CD14-positive monocyte (primary cell): ENCODE data around the gene PCDHGC5. TPM values are rescaled to one million over a fixed set of nuclear protein-coding genes. Genes with fewer than 3 reads are reported as not detected.

Experiments used
- DNase-seq, 3 donors: peaks; one replicate each; pipeline ENCODE4 v3.0.0-alpha.2; 2011 to 2022
- H2AFZ ChIP-seq: 2 replicates; pipeline ENCODE4 v1.6.0; 2012; ENCODE audit warnings: mild to moderate bottlenecking, low read depth, low read length, inconsistent platforms; ENCODE audit not compliant: insufficient read depth, poor library complexity, severe bottlenecking
- H3K27ac ChIP-seq, 2 donors: 1 replicate in 1 of 2; 2 replicates in 1 of 2; pipeline ENCODE4 v1.5.1; 2012 to 2013; ENCODE audit warnings: low read length in 2 of 2, control low read depth in 1 of 2, inconsistent platforms in 1 of 2, low read depth in 1 of 2, mild to moderate bottlenecking in 1 of 2
- H3K27me3 ChIP-seq, 2 donors: one replicate each; pipeline versions ENCODE4 v1.6.0 to v1.6.1; 2011 to 2013; ENCODE audit warnings: low read length in 2 of 2; ENCODE audit not compliant: control insufficient read depth in 2 of 2, insufficient read depth in 2 of 2
- H3K36me3 ChIP-seq, 2 donors: replicated peaks in 1 of 2; 1 replicate in 1 of 2; 2 replicates in 1 of 2; pipeline versions ENCODE4 v1.5.1 to v1.6.1; 2012 to 2013; ENCODE audit warnings: low read length in 2 of 2, control low read depth in 1 of 2, inconsistent platforms in 1 of 2, mild to moderate bottlenecking in 1 of 2; ENCODE audit not compliant: insufficient read depth in 2 of 2, control insufficient read depth in 1 of 2
- H3K4me1 ChIP-seq, 2 donors: 1 replicate in 1 of 2; 2 replicates in 1 of 2; pipeline versions ENCODE4 v1.5.1 to v1.6.1; 2012 to 2013; ENCODE audit warnings: low read length in 2 of 2, control low read depth in 1 of 2, inconsistent platforms in 1 of 2, mild to moderate bottlenecking in 1 of 2, moderate library complexity in 1 of 2; ENCODE audit not compliant: insufficient read depth in 2 of 2, control insufficient read depth in 1 of 2
- H3K4me2 ChIP-seq: replicated peaks from 2 replicates; pipeline ENCODE3; 2012; ENCODE audit warnings: low read length, moderate library complexity, mild to moderate bottlenecking; ENCODE audit not compliant: poor library complexity, severe bottlenecking; ENCODE audit errors: extremely low read depth
- H3K4me3 ChIP-seq, 3 experiments: fragments of 200-600 bp in 1 of 3; sonication (generic) in 1 of 3; replicated peaks in 1 of 3; 1 replicate in 2 of 3; 2 replicates in 1 of 3; pipeline ENCODE4 v1.5.1; 2011 to 2013; ENCODE audit warnings: low read length in 3 of 3, mild to moderate bottlenecking in 3 of 3, control low read depth in 2 of 3, low read depth in 2 of 3, inconsistent platforms in 1 of 3, moderate library complexity in 1 of 3
- H3K79me2 ChIP-seq: 2 replicates; pipeline ENCODE4 v1.6.0; 2012; ENCODE audit warnings: mild to moderate bottlenecking, control low read depth, inconsistent platforms, low read length, moderate library complexity; ENCODE audit not compliant: insufficient read depth
- H3K9ac ChIP-seq: 2 replicates; pipeline ENCODE4 v1.6.0; 2017; ENCODE audit warnings: low read length, mild to moderate bottlenecking; ENCODE audit not compliant: insufficient read depth, poor library complexity, severe bottlenecking
- H3K9me3 ChIP-seq, 2 donors: replicated peaks in 1 of 2; 1 replicate in 1 of 2; 2 replicates in 1 of 2; pipeline versions ENCODE4 v1.5.1 to v1.6.1; 2012 to 2013; ENCODE audit warnings: low read length in 2 of 2, control low read depth in 1 of 2; ENCODE audit not compliant: control insufficient read depth in 1 of 2, insufficient read depth in 1 of 2
- H4K20me1 ChIP-seq: 2 replicates; pipeline ENCODE4 v1.6.0; 2012; ENCODE audit warnings: mild to moderate bottlenecking, low read length, control low read depth, moderate library complexity; ENCODE audit not compliant: insufficient read depth
- H3K27ac Mint-ChIP-seq, 7 donors: one replicate each; pipeline ENCODE4 v1.8.0; 2020; ENCODE audit warnings: mild to moderate bottlenecking in 7 of 7, mixed read lengths in 7 of 7, moderate library complexity in 6 of 7, inconsistent platforms in 2 of 7
- H3K27me3 Mint-ChIP-seq, 3 donors: one replicate each; pipeline ENCODE4 v1.8.0; 2021 to 2022; ENCODE audit warnings: low read depth in 3 of 3, mild to moderate bottlenecking in 3 of 3, mixed read lengths in 3 of 3, moderate library complexity in 3 of 3, inconsistent platforms in 1 of 3
- H3K36me3 Mint-ChIP-seq, 2 donors: one replicate each; pipeline ENCODE4 v1.8.0; 2020; ENCODE audit warnings: mixed read lengths in 2 of 2, inconsistent platforms in 1 of 2, mild to moderate bottlenecking in 1 of 2
- H3K4me1 Mint-ChIP-seq: one replicate; pipeline ENCODE4 v1.8.0; 2020; ENCODE audit warnings: mild to moderate bottlenecking, mixed read lengths
- H3K4me3 Mint-ChIP-seq, 2 donors: one replicate each; pipeline ENCODE4 v1.8.0; 2020; ENCODE audit warnings: mild to moderate bottlenecking in 2 of 2, mixed read lengths in 2 of 2, moderate library complexity in 1 of 2
- H3K9me3 Mint-ChIP-seq, 7 donors: one replicate each; pipeline ENCODE4 v1.8.0; 2020 to 2022; ENCODE audit warnings: mixed read lengths in 7 of 7, mild to moderate bottlenecking in 6 of 7, moderate library complexity in 6 of 7, inconsistent platforms in 2 of 7
- CTCF ChIP-seq: fragments of 200-600 bp; IDR thresholded peaks from one replicate; pipeline ENCODE4 v1.8.0; 2022; ENCODE audit warnings: antibody characterized with exemption, mild to moderate bottlenecking
- WGBS: methylation state at CpG from one replicate; pipeline ENCODE4 v1.1.5; 2013; ENCODE audit warnings: missing lambda C conversion rate; ENCODE audit not compliant: insufficient coverage; 5-methylcytosine and 5-hydroxymethylcytosine counted together
- intact Hi-C, 2 donors: fragments of 100-400 bp; cut with micrococcal nuclease; formaldehyde crosslinking; loops; one replicate each; pipeline versions ENCODE4 v1.15.0 to v1.15.1; 2023
- polyA plus RNA-seq, 3 donors: library from polyadenylated mRNA; depleted of rRNA in 1 of 3; unstranded in 2 of 3; stranded (reverse) in 1 of 3; fragments of 300-500 nt in 2 of 3; fragments of >200 nt in 1 of 3; fragmentation: Illumina TruSeq in 2 of 3; gene quantifications; 1 replicate in 2 of 3; 2 replicates in 1 of 3; pipeline ENCODE4 v1.2.3, GENCODE V29; 2012 to 2021

PCDHGC5 gene
- polyA plus RNA-seq, 3 donors: not detected

- peaks cover 32% of the 10 kb centered on the region for H3K4me1 Mint-ChIP-seq
- Histone ChIP-seq H3K79me2 (no peaks in the 10 kb centered on the region), H3K9me3 (no peaks in the 10 kb centered on the region), H2AFZ (no peak overlapping the region), H3K27ac (no peak overlapping the region), H3K9ac (no peak overlapping the region), H3K4me3 (peak overlapping the region in 1 of 3 experiments; percentile 34), H3K4me1 (peaks cover 29 to 35% of the 10 kb centered on the region in 2 donors), H4K20me1 (peaks cover 14% of the 10 kb centered on the region), H3K4me2 (peak overlapping the region; percentile 54), H3K36me3 (no peaks in the 10 kb centered on the region), H3K27me3 (peaks cover 0 to 10% of the 10 kb centered on the region in 2 donors)
- DNase-seq: peak; percentile 27 to 66 (median 50)
- 24% methylated on average over 7 of the region's 23 CpGs for WGBS
- H3K4me3 Mint-ChIP-seq: peak overlapping the region in 1 of 2 donors; percentile 83
- peaks cover 0 to 5% (median 0%) of the 10 kb centered on the region in 7 donors for H3K9me3 Mint-ChIP-seq
- TF ChIP-seq CTCF: no peak
- H3K27ac Mint-ChIP-seq: peak overlapping the region in 3 of 7 donors; percentile 33 to 82 (median 71)
- peaks cover 10 to 13% of the 10 kb centered on the region in 2 donors for H3K36me3 Mint-ChIP-seq
- H3K27me3 Mint-ChIP-seq: peaks cover 5 to 43% (median 19%) of the 10 kb centered on the region in 3 donors
- intact Hi-C loops: no loop called here
Observed at GRCh38 chr5:141508798-141509611, 20.1 kb downstream of the PCDHGC5 start.

- Histone ChIP-seq H3K36me3 (peaks cover 6 to 11% of the 10 kb centered on the region in 2 donors), H4K20me1 (peaks cover 26% of the 10 kb centered on the region), H3K79me2 (no peaks in the 10 kb centered on the region), H3K4me1 (peaks cover 37 to 47% of the 10 kb centered on the region in 2 donors), H3K4me3 (no peak overlapping the region), H3K27me3 (peaks cover 0 to 10% of the 10 kb centered on the region in 2 donors), H2AFZ (no peak overlapping the region), H3K9ac (no peak overlapping the region), H3K9me3 (no peaks in the 10 kb centered on the region), H3K27ac (no peak overlapping the region), H3K4me2 (no peak overlapping the region)
- TF ChIP-seq CTCF: no peak
- no peak for DNase-seq
- H3K36me3 Mint-ChIP-seq: peaks cover 19 to 22% of the 10 kb centered on the region in 2 donors
- no peak overlapping the region for H3K4me3 Mint-ChIP-seq
- H3K9me3 Mint-ChIP-seq: peaks cover 0 to 5% (median 0%) of the 10 kb centered on the region in 7 donors
- intact Hi-C loops: no loop called here
- H3K27me3 Mint-ChIP-seq: peaks cover 5 to 39% (median 19%) of the 10 kb centered on the region in 3 donors
- H3K4me1 Mint-ChIP-seq: peaks cover 44% of the 10 kb centered on the region
- WGBS: no CpG with 5 or more reads among the region's 9 CpGs
- H3K27ac Mint-ChIP-seq: peak overlapping the region in 1 of 7 donors; percentile 16
Observed at GRCh38 chr5:141510160-141510559, 21.3 kb downstream of the PCDHGC5 start.
